HCT116 (cell line): ENCODE results near the gene DENND1C. TPM values are rescaled to one million over a fixed set of nuclear protein-coding genes. Genes with fewer than 3 reads are reported as not detected.

ENCODE experiments used
- ATAC-seq: fragments of 200-7000 bp; cut with Tn5 transposase; 2 replicates; pipeline ENCODE4 v1.9.1; 2020; ENCODE audit warnings: mild to moderate bottlenecking, moderate library complexity
- BruUV-seq: library from RNA; stranded (reverse); fragments of 400-500 nt; replicated peaks from 2 replicates; lab custom pipeline; 2021; lab: Mats Ljungman, UMichigan
- CTCF ChIA-PET: fragments of 300-600 bp; sonication (Branson Sonifier 250); formaldehyde crosslinking; loops from one replicate; lab custom pipeline; 2021; ENCODE audit warnings: antibody characterized with exemption; lab: Charles Lee
- POLR2A ChIA-PET: fragments of 300-600, 350-600 bp; sonication (Branson Sonifier 250); formaldehyde crosslinking; loops from one replicate; lab custom pipeline; 2021; ENCODE audit warnings: antibody characterized with exemption; lab: Charles Lee
- RAD21 ChIA-PET, 2 experiments: fragments of 300-600 bp; sonication (Branson Sonifier 250); formaldehyde crosslinking; loops; one replicate each; lab custom pipeline; 2023; ENCODE audit warnings: low total read pairs in 2 of 2; ENCODE audit not compliant: uncharacterized antibody in 2 of 2, unreplicated experiment in 2 of 2, low non-redundant PET in 1 of 2; lab: Charles Lee
- DNase-seq: peaks from one replicate; pipeline ENCODE4 v3.0.0-alpha.2; 2010; ENCODE audit warnings: low read depth, low spot score
- H2AFZ ChIP-seq: fragments of 200-600 bp; shearing (Covaris generic), sonication (generic); 2 replicates; pipeline ENCODE4 v1.6.1; 2017; ENCODE audit warnings: low read depth, mixed run types, mixed read lengths, antibody characterized with exemption, low read length; ENCODE audit not compliant: poor library complexity, severe bottlenecking
- H3K27ac ChIP-seq: 2 replicates; pipeline ENCODE4 v1.5.1; 2012; ENCODE audit warnings: low read depth, low read length
- H3K27me3 ChIP-seq: fragments of 200-600 bp; sonication (generic); 2 replicates; pipeline ENCODE4 v1.6.1; 2016; ENCODE audit warnings: mixed run types, low read length, mixed read lengths; ENCODE audit not compliant: insufficient read depth
- H3K36me3 ChIP-seq, 2 experiments: fragments of 200-500 bp in 1 of 2; fragments of 200-600 bp in 1 of 2; sonication (Bioruptor generic) in 1 of 2; sonication (generic) in 1 of 2; 2 replicates each; pipeline versions ENCODE4 v1.5.1 to v1.6.1; 2014 to 2016; ENCODE audit warnings: low read length in 2 of 2, inconsistent platforms in 1 of 2, mixed read lengths in 1 of 2, mixed run types in 1 of 2; ENCODE audit not compliant: insufficient read depth in 2 of 2, control insufficient read depth in 1 of 2
- H3K4me1 ChIP-seq, 2 experiments: fragments of 200-600 bp in 1 of 2; sonication (generic) in 1 of 2; 2 replicates each; pipeline versions ENCODE4 v1.5.1 to v1.6.1; 2012 to 2017; ENCODE audit warnings: low read length in 2 of 2, inconsistent platforms in 1 of 2, mild to moderate bottlenecking in 1 of 2, mixed read lengths in 1 of 2, mixed run types in 1 of 2, moderate library complexity in 1 of 2; ENCODE audit not compliant: insufficient read depth in 2 of 2, control insufficient read depth in 1 of 2
- H3K4me2 ChIP-seq: fragments of 200-600 bp; sonication (generic); 2 replicates; pipeline ENCODE4 v1.6.1; 2017; ENCODE audit warnings: mixed run types, low read length, mixed read lengths
- H3K4me3 ChIP-seq, 2 experiments: fragments of 200-600 bp in 1 of 2; sonication (generic) in 1 of 2; replicated peaks in 1 of 2; 2 replicates each; pipeline ENCODE4 v1.5.1; 2011 to 2016; ENCODE audit warnings: low read length in 2 of 2, control low read depth in 1 of 2, low read depth in 1 of 2, mild to moderate bottlenecking in 1 of 2, mixed read lengths in 1 of 2, mixed run types in 1 of 2
- H3K79me2 ChIP-seq: fragments of 200-600 bp; sonication (generic); 2 replicates; pipeline ENCODE4 v1.6.1; 2017; ENCODE audit warnings: mild to moderate bottlenecking, mixed run types, low read length, moderate library complexity, mixed read lengths; ENCODE audit not compliant: insufficient read depth
- H3K9ac ChIP-seq: fragments of 200-600 bp; sonication (generic); 2 replicates; pipeline ENCODE4 v1.6.1; 2016; ENCODE audit warnings: low read length, mixed read lengths
- H3K9me2 ChIP-seq: fragments of 200-600 bp; sonication (generic), shearing (Covaris generic); 2 replicates; pipeline ENCODE4 v1.6.1; 2017; ENCODE audit warnings: mixed run types, mild to moderate bottlenecking, moderate library complexity; ENCODE audit not compliant: insufficient read depth
- H3K9me3 ChIP-seq, 2 experiments: fragments of 200-500 bp in 1 of 2; fragments of 200-600 bp in 1 of 2; sonication (Bioruptor generic) in 1 of 2; sonication (generic) in 1 of 2; 2 replicates each; pipeline ENCODE4 v1.6.1; 2014 to 2017; ENCODE audit warnings: low read length in 2 of 2, mixed read lengths in 2 of 2, inconsistent platforms in 1 of 2, low read depth in 1 of 2, mild to moderate bottlenecking in 1 of 2, mixed run types in 1 of 2, moderate library complexity in 1 of 2; ENCODE audit not compliant: control insufficient read depth in 1 of 2, insufficient read depth in 1 of 2
- H4K20me1 ChIP-seq: fragments of 200-600 bp; sonication (generic), shearing (Covaris generic); 2 replicates; pipeline ENCODE4 v1.6.1; 2017; ENCODE audit warnings: mixed run types, mild to moderate bottlenecking, moderate library complexity; ENCODE audit not compliant: insufficient read depth
- CBX3 ChIP-seq: IDR thresholded peaks from 2 replicates; pipeline ENCODE4 v1.6.1; 2012; ENCODE audit warnings: low read depth
- EZH2 ChIP-seq: fragments of 200-600 bp; sonication (generic); IDR thresholded peaks from 2 replicates; pipeline ENCODE4 v1.6.1; 2017; ENCODE audit warnings: antibody characterized with exemption, mixed run types
- EZH2phosphoT487 ChIP-seq: fragments of 200-600 bp; IDR thresholded peaks from 2 replicates; pipeline ENCODE4 v1.6.1; 2018; ENCODE audit warnings: antibody characterized with exemption, borderline replicate concordance
- FOSL1 ChIP-seq: IDR thresholded peaks from 2 replicates; pipeline ENCODE4 v1.6.1; 2012; ENCODE audit warnings: low read depth
- POLR2A ChIP-seq: IDR thresholded peaks from 2 replicates; pipeline ENCODE4 v1.7.0; 2011; ENCODE audit warnings: borderline replicate concordance; ENCODE audit not compliant: insufficient read depth, insufficient read length; ENCODE audit errors: extremely low read depth
- POLR2AphosphoS5 ChIP-seq: IDR thresholded peaks from 2 replicates; pipeline ENCODE4 v1.6.1; 2011; ENCODE audit warnings: mild to moderate bottlenecking, low read depth, low read length, moderate library complexity
- RAD21 ChIP-seq: IDR thresholded peaks from 2 replicates; pipeline ENCODE4 v1.6.1; 2012; ENCODE audit warnings: low read depth, mild to moderate bottlenecking
- SRF ChIP-seq: IDR thresholded peaks from 2 replicates; pipeline ENCODE4 v1.6.1; 2012; ENCODE audit warnings: low read depth
- TCF7L2 ChIP-seq: IDR thresholded peaks from 2 replicates; pipeline ENCODE4 v1.7.0; 2011; ENCODE audit warnings: borderline replicate concordance, inconsistent platforms; ENCODE audit not compliant: insufficient read depth, insufficient read length; ENCODE audit errors: extremely low read depth
- YY1 ChIP-seq: IDR thresholded peaks from 2 replicates; pipeline ENCODE4 v1.6.1; 2011; ENCODE audit warnings: low read length, low read depth, moderate library complexity, mild to moderate bottlenecking; ENCODE audit not compliant: insufficient replicate concordance; ENCODE audit errors: extremely low read depth
- ZFX ChIP-seq: fragments of 450-650 bp; IDR thresholded peaks from 2 replicates; pipeline ENCODE4 v1.6.1; 2017
- ZNF274 ChIP-seq: fragments of 200-500 bp; sonication (Bioruptor generic); IDR thresholded peaks from 2 replicates; pipeline ENCODE4 v1.6.1; 2014; ENCODE audit warnings: mild to moderate bottlenecking, low read depth, low read length, inconsistent platforms
- intact Hi-C: fragments of 100-400 bp; cut with micrococcal nuclease; formaldehyde crosslinking; loops from 2 replicates; pipeline ENCODE4 v1.10.0; 2022
- total RNA-seq: library from RNA; stranded (reverse); gene quantifications from one replicate; pipeline ENCODE4 v1.2.1, GENCODE V29; 2021; ENCODE audit not compliant: unreplicated experiment
- TF ChIP-seq, protein P1 (sequence below): IDR thresholded peaks from 2 replicates; pipeline ENCODE4 v1.6.1; 2011; ENCODE audit warnings: mild to moderate bottlenecking, low read length, moderate library complexity; ENCODE audit not compliant: insufficient replicate concordance; ENCODE audit errors: extremely low read depth
- TF ChIP-seq, protein P2 (sequence below): IDR thresholded peaks from 2 replicates; pipeline ENCODE4 v1.6.1; 2012
- TF ChIP-seq, protein P3 (sequence below): IDR thresholded peaks from 2 replicates; pipeline ENCODE4 v1.6.1; 2012
- TF ChIP-seq, protein P4 (sequence below): IDR thresholded peaks from 2 replicates; pipeline ENCODE4 v1.6.1; 2012; ENCODE audit warnings: low read depth

The DENND1C gene
- total RNA-seq, 1 experiment from 2014 or later, result 0.54 TPM

DNA sequence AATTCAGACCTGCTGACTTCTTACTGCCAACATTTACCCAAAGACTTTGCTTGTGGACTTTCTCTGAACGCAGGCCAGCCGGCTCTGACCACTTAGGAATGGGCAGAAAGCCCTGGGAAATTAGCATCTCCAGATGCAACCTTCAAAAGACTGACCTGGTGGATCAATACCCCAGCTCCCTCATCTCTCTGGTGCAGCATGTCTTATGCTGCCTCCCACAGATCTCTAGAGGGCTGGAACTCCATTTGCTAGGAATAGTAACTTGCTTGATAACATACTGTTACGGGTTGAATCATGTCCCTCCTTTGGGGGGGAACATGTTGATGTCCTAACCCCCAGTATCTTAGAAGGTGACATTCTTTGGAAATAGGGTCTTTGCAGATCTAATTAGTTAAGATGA is 35.1 kb downstream of the DENND1C start:
- intact Hi-C loops, result no loop called here
- H3K36me3 ChIP-seq, result peaks cover 0 to 4% of the 10 kb centered on the region in 2 experiments; a peak in 2 of 4 replicates
- TF ChIP-seq ZFX, result no peak
- no peaks in the 10 kb centered on the region for H3K27me3 ChIP-seq
- DNase-seq (no peak), ATAC-seq (no peak)
- H3K4me1 ChIP-seq, result no peaks in the 10 kb centered on the region
- BruUV-seq, result no TSS peak
- no peaks in the 10 kb centered on the region for H4K20me1 ChIP-seq
- H3K9me3 ChIP-seq, result peaks cover 0 to 4% of the 10 kb centered on the region in 2 experiments; a peak in 1 of 4 replicates
- no peaks in the 10 kb centered on the region for H3K79me2 ChIP-seq
- CTCF ChIA-PET, result no interaction called here
- H2AFZ ChIP-seq, result no peak overlapping the region
- H3K9me2 ChIP-seq, result no peaks in the 10 kb centered on the region
- no peak overlapping the region for H3K4me3 ChIP-seq
- H3K9ac ChIP-seq, result no peak overlapping the region
- no peak overlapping the region for H3K27ac ChIP-seq
- POLR2A ChIA-PET, result no interaction called here
- RAD21 ChIA-PET, result no interaction called here
- H3K4me2 ChIP-seq, result no peak overlapping the region

DNA sequence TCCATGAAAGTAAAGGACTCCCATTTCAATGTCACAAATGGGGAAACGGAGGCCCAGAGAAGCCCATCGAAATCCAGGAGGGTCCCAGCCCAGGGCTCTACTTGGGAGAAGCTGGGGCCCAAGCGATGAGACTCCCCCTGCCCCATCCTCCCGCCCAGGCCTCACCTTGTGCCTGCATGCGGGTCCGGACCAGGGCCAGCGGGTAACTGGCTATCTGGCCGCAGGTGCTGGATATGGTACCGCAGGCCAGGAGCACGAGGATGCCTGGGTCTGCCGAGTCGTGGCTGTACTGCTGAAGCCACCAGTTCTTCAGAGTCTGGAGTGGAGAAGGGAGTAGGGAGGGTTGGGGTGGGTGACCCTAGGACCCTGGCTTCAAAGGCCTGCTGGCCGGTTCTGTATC is 37.6 kb downstream of the DENND1C start:
- Histone ChIP-seq H3K36me3 (no peaks in the 10 kb centered on the region), H3K4me1 (no peaks in the 10 kb centered on the region), H3K4me3 (no peak overlapping the region), H3K27me3 (no peaks in the 10 kb centered on the region), H3K79me2 (no peaks in the 10 kb centered on the region), H3K9me3 (peaks cover 0 to 4% of the 10 kb centered on the region in 2 experiments; a peak in 1 of 4 replicates), H3K9ac (no peak overlapping the region), H2AFZ (no peak overlapping the region), H4K20me1 (no peaks in the 10 kb centered on the region), H3K9me2 (no peaks in the 10 kb centered on the region), H3K27ac (no peak overlapping the region), H3K4me2 (no peak overlapping the region)
- ATAC-seq (no peak), DNase-seq (no peak)
- BruUV-seq, result no TSS peak
- ChIA-PET POLR2A (no interaction called here), RAD21 (no interaction called here), CTCF (no interaction called here)
- intact Hi-C loops, result no loop called here
- TF ChIP-seq EZH2 (no peak), TCF7L2 (no peak), ZNF274 (no peak), EZH2phosphoT487 (no peak), SRF (no peak), CBX3 (no peak), YY1 (no peak), POLR2A (no peak), FOSL1 (no peak), RAD21 (no peak), POLR2AphosphoS5 (no peak)
- TF ChIP-seq, protein P1, sequence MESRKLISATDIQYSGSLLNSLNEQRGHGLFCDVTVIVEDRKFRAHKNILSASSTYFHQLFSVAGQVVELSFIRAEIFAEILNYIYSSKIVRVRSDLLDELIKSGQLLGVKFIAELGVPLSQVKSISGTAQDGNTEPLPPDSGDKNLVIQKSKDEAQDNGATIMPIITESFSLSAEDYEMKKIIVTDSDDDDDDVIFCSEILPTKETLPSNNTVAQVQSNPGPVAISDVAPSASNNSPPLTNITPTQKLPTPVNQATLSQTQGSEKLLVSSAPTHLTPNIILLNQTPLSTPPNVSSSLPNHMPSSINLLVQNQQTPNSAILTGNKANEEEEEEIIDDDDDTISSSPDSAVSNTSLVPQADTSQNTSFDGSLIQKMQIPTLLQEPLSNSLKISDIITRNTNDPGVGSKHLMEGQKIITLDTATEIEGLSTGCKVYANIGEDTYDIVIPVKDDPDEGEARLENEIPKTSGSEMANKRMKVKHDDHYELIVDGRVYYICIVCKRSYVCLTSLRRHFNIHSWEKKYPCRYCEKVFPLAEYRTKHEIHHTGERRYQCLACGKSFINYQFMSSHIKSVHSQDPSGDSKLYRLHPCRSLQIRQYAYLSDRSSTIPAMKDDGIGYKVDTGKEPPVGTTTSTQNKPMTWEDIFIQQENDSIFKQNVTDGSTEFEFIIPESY, result no peak
- TF ChIP-seq, protein P2, sequence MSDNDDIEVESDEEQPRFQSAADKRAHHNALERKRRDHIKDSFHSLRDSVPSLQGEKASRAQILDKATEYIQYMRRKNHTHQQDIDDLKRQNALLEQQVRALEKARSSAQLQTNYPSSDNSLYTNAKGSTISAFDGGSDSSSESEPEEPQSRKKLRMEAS, result no peak
- TF ChIP-seq, protein P3, sequence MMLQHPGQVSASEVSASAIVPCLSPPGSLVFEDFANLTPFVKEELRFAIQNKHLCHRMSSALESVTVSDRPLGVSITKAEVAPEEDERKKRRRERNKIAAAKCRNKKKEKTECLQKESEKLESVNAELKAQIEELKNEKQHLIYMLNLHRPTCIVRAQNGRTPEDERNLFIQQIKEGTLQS, result no peak
- TF ChIP-seq, protein P4, sequence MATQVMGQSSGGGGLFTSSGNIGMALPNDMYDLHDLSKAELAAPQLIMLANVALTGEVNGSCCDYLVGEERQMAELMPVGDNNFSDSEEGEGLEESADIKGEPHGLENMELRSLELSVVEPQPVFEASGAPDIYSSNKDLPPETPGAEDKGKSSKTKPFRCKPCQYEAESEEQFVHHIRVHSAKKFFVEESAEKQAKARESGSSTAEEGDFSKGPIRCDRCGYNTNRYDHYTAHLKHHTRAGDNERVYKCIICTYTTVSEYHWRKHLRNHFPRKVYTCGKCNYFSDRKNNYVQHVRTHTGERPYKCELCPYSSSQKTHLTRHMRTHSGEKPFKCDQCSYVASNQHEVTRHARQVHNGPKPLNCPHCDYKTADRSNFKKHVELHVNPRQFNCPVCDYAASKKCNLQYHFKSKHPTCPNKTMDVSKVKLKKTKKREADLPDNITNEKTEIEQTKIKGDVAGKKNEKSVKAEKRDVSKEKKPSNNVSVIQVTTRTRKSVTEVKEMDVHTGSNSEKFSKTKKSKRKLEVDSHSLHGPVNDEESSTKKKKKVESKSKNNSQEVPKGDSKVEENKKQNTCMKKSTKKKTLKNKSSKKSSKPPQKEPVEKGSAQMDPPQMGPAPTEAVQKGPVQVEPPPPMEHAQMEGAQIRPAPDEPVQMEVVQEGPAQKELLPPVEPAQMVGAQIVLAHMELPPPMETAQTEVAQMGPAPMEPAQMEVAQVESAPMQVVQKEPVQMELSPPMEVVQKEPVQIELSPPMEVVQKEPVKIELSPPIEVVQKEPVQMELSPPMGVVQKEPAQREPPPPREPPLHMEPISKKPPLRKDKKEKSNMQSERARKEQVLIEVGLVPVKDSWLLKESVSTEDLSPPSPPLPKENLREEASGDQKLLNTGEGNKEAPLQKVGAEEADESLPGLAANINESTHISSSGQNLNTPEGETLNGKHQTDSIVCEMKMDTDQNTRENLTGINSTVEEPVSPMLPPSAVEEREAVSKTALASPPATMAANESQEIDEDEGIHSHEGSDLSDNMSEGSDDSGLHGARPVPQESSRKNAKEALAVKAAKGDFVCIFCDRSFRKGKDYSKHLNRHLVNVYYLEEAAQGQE, result no peak
